DMS153 treated with DMSO at 0.1 percent for 48 hours (cell line): ENCODE measurements around the gene PPFIA3.
"Not testable (repeated sequence)": the region's sequence is repeated elsewhere in the genome, so short reads cannot be mapped to it uniquely, and the experiment has no call there.

Source experiments
- DNase-seq: peaks from one replicate; lab custom pipeline; 2025; ENCODE audit not compliant: unreplicated experiment; lab: John Stamatoyannopoulos, UW

PPFIA3 gene

DNA sequence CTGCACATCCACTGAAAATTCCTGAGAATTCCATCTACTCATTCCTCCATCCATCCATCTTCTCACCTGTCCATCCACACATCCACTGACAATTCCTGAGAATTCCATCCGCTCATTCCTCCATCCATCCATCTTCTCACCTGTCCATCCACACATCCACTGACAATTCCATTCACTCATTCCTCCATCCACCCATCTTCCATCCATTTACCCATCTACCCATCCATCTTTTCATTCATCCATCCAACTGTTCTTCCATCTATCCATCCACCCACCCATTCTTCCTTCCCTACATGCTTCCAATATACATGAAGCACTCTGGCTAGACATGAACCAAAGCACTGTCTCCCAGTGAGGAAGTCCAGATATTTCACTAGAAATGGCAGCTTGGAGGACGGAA lies 53.9 kb downstream of the PPFIA3 start:
- DNase-seq = no peak

DNA sequence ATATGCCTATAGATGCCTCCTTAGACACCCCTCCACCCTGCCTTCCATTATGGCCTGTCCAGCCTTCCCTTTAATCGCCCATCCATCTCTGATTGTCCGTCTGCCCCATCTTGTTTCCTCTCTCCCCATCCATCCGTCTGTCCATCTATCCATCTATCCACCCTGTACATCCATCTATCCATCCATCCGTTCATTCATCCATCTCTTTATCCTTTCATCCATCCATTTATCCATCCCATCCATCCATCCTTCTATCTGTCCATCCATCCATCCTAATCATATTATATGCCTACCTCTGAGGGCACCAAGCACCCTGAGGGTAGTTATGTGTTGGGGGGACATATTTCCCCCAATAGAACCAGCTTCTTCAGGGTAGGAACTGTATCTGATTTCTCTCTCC lies 61.3 kb downstream of the PPFIA3 start:
- no peak for DNase-seq

DNA sequence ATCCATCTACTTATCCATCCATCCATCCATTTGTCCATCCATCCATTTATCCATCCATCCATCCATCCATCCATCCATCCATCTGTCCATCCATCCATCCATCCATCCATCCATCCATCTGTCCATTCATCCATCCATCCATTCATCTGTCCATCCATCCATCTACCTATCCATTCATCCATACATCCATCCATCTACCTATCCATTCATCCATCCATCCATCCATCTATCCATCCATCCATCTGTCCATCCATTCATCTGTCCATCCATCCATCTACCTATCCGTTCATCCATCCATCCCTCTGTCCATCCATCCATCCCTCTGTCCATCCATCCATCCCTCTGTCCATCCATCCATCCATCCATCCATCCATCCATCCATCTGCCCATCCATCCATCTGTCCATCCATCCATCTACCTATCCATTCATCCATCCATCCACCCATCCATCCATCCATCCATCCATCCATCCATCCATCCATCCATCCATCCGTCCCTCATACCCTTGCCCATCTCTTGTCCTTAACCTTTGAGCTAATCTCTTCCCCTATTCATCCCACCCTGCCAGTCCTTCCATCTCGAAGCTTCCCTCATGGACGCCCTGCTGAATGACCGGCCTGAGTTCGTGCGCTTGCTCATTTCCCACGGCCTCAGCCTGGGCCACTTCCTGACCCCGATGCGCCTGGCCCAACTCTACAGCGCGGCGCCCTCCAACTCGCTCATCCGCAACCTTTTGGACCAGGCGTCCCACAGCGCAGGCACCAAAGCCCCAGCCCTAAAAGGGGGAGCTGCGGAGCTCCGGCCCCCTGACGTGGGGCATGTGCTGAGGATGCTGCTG lies 62.9 kb downstream of the PPFIA3 start:
- not testable (repeated sequence) for DNase-seq

DNA sequence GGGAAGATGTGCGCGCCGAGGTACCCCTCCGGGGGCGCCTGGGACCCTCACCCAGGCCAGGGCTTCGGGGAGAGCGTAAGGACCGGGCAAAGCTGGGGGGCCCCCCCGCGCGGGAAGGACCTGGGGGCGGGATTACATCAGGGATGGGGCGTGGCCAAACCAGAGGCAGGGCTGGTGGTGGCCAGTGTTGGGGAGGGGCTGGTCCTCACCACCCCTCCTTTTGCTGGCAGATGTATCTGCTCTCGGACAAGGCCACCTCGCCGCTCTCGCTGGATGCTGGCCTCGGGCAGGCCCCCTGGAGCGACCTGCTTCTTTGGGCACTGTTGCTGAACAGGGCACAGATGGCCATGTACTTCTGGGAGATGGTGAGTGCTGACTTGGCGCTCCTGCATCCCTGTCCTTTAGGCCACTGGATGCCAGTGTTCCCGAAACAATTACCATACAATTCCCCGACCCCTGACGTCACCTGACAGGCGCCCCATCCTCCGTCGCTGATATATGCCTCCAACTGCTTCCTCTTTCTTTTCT lies 63.6 kb downstream of the PPFIA3 start:
- DNase-seq = no peak

DNA sequence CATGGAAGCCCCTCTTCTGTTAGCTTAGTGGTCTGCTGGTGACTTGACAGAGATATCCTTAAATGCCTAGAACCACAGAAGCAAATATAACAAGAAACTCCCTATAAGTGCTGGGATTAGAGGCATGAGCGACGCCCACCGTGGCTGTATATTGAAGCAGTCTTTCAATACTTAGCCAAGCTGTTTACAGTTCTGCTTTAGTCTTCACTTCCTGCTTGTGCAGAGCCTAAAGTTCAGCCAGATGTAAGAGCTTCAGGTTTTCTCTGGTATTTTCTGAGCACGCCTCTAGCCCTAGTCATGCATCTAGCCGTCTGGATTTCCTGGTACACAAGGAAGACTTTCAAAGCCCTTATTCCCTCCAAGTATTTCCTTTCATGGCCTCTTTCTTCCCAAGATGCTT lies 66.8 kb downstream of the PPFIA3 start:
- no peak for DNase-seq

DNA sequence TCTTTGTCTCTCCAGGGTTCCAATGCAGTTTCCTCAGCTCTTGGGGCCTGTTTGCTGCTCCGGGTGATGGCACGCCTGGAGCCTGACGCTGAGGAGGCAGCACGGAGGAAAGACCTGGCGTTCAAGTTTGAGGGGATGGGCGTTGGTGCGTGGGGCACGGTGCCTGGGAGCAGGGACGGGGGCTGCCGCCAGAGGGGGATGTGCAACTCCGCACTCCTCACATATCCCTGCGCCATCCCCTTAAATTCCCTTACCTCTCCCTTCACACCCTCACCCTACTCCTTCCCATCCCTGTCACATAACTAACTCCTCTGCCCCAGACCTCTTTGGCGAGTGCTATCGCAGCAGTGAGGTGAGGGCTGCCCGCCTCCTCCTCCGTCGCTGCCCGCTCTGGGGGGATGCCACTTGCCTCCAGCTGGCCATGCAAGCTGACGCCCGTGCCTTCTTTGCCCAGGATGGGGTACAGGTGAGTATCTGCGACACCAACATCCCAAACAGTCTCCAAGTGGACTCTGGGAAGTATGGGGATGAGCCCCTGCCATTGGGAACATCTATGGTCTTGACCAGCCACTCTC lies 69.4 kb downstream of the PPFIA3 start:
- DNase-seq = no peak

DNA sequence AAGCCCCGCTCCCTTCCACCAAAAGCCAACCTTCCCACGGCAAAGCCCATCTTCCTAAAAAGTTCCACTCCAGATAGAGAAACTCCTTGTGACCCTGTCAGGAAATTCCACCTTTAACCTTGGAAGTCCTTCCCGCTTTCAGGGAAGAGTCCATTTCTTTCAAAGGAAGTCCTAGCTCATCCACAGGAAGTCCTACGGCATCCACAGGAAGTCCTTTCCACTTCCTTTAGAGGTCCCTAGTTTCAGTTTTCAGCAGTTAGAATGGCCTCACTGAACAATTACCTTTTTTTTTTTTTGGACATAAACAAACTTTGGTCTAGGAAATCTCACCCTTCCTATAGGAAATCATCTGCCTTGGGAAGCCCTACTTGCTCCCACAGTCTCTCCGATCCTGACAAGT lies 69.9 kb downstream of the PPFIA3 start:
- DNase-seq = no peak

DNA sequence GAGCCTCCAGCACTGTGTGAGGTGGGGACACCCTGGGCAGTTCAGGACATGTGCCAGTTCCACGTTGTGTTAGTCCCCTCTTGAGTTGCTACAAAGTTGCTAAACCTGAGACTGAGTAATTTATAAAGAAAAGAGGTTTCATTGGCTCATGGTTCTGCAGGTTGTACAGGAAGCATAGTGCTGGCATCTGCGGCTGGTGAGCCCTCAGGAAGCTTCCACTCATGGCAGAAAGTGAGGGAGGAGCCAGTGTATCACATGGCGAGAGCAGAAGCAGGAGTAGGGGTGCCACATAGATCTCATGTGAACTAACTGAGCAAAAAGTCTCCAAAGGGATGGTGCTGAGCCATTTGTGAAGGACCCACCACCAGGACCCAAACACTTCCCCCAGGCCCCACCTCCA lies 71.4 kb downstream of the PPFIA3 start:
- DNase-seq = no peak

DNA sequence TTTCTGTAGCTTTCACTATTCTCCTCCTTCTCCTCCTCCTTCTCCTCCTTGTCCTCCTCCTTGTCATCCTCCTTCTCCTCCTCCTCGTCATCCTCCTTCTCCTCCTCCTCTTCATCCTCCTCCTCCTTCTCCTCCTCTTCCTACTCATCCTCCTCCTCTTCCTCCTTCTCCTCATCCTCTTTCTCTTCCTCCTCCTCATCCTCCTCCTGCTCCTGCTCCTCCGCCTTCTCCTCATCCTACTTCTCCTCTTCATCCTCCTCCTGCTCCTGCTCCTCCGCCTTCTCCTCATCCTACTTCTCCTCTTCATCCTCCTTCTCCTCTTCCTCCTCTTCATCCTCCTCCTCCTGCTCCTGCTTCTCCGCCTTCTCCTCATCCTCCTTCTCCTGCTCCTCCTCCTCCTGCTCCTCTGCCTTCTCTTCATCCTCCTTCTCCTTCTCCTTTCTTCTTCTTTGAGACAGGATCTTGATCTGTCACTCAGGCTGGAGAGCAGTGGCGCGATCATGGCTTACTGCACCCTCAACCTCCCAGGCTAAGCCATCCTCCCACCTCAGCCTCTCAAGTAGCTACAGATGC lies 74.6 kb downstream of the PPFIA3 start:
- DNase-seq = no peak

DNA sequence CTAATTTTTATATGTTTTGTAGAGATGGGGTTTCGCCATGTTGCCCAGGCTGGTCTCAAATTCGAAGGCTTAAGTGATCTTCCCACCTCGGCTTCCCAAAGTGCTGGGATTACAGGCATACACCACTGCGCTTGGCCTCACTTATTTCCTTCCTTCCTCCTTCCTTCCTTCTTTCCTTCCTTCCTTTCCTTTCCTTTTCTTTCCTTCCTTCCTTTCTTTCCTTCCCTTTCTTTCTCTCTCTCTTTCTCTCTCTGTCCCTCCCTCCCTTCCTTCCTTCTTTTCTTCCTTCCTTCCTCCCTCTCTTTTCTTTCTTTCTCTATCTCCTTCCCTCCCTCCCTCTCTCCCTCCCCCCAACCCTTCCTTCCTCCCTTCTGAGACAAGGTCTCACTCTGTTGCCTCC lies 75.1 kb downstream of the PPFIA3 start:
- no peak for DNase-seq

DNA sequence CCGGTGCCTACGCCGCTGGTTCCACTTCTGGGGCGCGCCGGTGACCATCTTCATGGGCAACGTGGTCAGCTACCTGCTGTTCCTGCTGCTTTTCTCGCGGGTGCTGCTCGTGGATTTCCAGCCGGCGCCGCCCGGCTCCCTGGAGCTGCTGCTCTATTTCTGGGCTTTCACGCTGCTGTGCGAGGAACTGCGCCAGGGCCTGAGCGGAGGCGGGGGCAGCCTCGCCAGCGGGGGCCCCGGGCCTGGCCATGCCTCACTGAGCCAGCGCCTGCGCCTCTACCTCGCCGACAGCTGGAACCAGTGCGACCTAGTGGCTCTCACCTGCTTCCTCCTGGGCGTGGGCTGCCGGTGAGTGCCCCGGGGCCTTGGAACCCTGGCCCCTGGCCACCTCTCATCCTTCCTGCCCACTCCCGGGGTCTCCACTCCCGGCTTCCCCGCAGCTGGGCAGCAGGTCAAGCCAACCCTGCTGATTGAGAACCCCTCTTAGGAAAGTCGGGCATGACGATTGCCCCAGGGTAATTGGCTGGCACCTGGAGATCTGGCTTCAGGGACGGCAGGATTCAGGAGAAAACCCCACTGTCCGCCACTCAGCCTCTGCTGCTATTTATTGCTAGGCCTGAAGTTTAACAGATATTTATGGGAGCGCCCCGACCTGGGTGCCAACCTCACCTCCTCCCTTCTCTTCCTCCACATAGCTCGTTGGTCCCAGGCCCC lies 77.3 kb downstream of the PPFIA3 start:
- peak; percentile 30 for DNase-seq

DNA sequence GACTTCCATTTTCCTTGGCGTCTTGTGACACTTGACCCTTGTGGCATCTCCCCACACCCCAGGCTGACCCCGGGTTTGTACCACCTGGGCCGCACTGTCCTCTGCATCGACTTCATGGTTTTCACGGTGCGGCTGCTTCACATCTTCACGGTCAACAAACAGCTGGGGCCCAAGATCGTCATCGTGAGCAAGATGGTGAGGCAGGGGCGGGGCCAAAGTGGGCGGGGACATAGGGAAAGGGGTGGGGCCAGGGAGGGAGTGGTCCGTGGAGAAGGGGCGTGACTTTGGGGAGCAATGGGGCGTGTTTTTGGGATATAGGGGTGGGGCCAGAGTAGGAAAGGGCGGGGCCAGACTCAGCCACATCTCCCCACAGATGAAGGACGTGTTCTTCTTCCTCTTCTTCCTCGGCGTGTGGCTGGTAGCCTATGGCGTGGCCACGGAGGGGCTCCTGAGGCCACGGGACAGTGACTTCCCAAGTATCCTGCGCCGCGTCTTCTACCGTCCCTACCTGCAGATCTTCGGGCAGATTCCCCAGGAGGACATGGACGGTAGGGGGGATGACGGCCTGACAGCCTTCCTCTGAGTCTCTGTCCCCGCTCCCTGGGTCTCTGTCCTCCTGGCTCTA lies 81.0 kb downstream of the PPFIA3 start:
- no peak for DNase-seq
